Esophagus muscularis mucosa (tissue), 4 donors: ENCODE measurements around the gene SGSM2.

Experiments used
- CTCF ChIP-seq, 3 experiments: fragments of 200-600 bp in 2 of 3; fragments of 450-650 bp in 1 of 3; sonication (generic) in 2 of 3; IDR thresholded peaks; one replicate each; pipeline ENCODE4 v1.5.1; 2017 to 2019; ENCODE audit warnings: antibody characterized with exemption in 3 of 3, mild to moderate bottlenecking in 2 of 3, moderate library complexity in 1 of 3
- EP300 ChIP-seq: sonication (generic); formaldehyde crosslinking; IDR thresholded peaks from one replicate; pipeline ENCODE4 v1.6.1; 2017; ENCODE audit warnings: antibody characterized with exemption
- POLR2A ChIP-seq: fragments of 450-650 bp; IDR thresholded peaks from one replicate; pipeline ENCODE4 v1.6.1; 2017; ENCODE audit warnings: antibody characterized with exemption, moderate library complexity, mild to moderate bottlenecking, low read depth
- POLR2AphosphoS5 ChIP-seq, 2 donors: sonication (generic); formaldehyde crosslinking; IDR thresholded peaks; one replicate each; pipeline ENCODE4 v1.6.1; 2017; ENCODE audit warnings: antibody characterized with exemption in 2 of 2

- TF ChIP-seq CTCF (IDR thresholded peaks at IDR 0.05) (no peak), POLR2A (no peak), EP300 (no peak), POLR2AphosphoS5 (IDR thresholded peaks at IDR 0.05) (no peak)
These were observed 42.4 kb downstream of the SGSM2 start for GRCh38 chr17:2379489-2380225.
